HEK293T (cell line): ENCODE results near the gene TUBA8.
"Not testable (repeated sequence)": the region's sequence is repeated elsewhere in the genome, so short reads cannot be mapped to it uniquely, and the experiment has no call there.

Source experiments
- CTCF ChIA-PET: fragments of 350-600 bp; formaldehyde crosslinking; extraction: SDS; loops from one replicate; lab custom pipeline; 2021; ENCODE audit warnings: antibody characterized with exemption, inconsistent platforms; lab: Yijun Ruan, JAX
- POLR2A ChIA-PET: fragments of 350-600 bp; formaldehyde crosslinking; extraction: SDS; loops from one replicate; lab custom pipeline; 2020; ENCODE audit warnings: antibody characterized with exemption, inconsistent platforms; lab: Yijun Ruan, JAX
- DNase-seq: peaks from one replicate; pipeline ENCODE4 v3.0.0; 2012; ENCODE audit warnings: mixed read lengths; ENCODE audit errors: extremely low spot score

The TUBA8 gene

DNA sequence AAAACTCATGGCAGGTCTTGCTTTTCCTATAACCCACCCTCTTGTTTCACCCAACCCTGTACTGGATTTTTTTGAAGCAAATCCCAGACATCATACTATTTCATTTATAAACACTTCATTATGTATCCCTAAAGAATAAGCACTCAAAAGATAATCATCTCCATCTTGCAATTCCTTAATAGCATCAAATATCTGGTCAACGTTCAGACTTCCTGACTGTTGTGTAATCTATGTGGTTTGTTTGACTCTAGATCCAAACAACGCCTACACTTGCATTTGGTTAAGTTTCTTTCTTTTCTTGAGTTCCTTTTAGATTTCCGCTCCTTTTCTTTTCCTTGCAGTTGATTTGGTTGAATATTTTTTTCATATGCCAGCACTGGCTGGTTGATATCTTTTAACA, 61.6 kb downstream of the TUBA8 start:
- CTCF ChIA-PET, POLR2A ChIA-PET, DNase-seq: not testable (repeated sequence)

DNA sequence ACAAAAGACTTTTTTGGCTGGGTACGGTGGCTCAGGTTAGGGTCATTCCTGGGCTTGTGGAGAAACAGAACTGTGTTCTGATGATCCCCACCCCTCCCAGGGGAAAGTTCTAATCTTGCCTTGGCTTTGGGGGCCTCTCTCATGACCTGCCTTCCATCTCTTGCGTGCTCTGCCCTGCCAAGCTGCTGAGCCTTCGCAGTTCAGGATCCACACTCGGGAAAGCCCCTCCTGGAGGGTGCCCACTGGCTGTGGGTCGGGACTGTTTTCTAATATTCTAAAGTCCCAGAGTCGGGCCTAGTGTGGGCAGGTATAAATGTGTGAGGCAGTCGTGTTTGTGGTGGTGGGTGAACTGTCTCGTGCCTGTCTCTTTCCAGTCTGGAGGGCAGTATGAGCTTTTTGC, 62.2 kb downstream of the TUBA8 start:
- DNase-seq, POLR2A ChIA-PET, CTCF ChIA-PET: not testable (repeated sequence)

DNA sequence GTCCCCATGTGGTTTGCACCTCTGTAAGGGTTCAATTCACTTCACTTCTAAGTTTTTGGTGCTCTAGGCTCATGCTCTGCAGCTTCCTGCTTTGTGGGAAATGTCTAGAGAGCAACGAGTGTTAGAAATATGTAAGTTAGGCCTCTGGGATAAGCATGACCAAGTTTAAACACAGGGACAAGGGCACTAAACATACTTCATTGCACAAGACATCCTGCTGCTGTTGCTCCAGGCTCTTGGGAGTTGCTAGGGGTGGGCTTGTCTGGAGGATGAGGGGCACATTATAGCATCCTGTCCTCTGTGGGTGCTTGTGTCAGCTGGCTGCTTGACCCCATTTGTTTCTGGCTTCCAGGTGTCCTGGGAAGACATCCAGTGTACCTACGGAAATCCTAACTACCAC, 62.8 kb downstream of the TUBA8 start:
- CTCF ChIA-PET, DNase-seq, POLR2A ChIA-PET: not testable (repeated sequence)
